GM12878 (cell line): Measurements from ENCODE around the gene CSK. TPM values are rescaled to one million over a fixed set of nuclear protein-coding genes. Genes with fewer than 3 reads are reported as not detected.

Experiments used
- ASH2L ChIP-seq: fragments of 300-600, 200-600 bp; sonication (generic); IDR thresholded peaks from 2 replicates; pipeline ENCODE4 v1.6.1; 2017; ENCODE audit warnings: low read depth, mild to moderate bottlenecking, borderline replicate concordance
- CHD2 ChIP-seq: IDR thresholded peaks from 2 replicates; pipeline ENCODE4 v1.6.1; 2011; ENCODE audit warnings: low read depth, low read length, improper control_type of control experiment, borderline replicate concordance
- JUNB ChIP-seq: IDR thresholded peaks from 2 replicates; pipeline ENCODE4 v1.6.1; 2016; ENCODE audit warnings: antibody characterized with exemption, mild to moderate bottlenecking
- KLF5 ChIP-seq: fragments of 450-650 bp; IDR thresholded peaks from 2 replicates; pipeline ENCODE4 v1.6.1; 2014; ENCODE audit warnings: mild to moderate bottlenecking; ENCODE audit not compliant: partially characterized antibody
- MEF2A ChIP-seq: IDR thresholded peaks from 2 replicates; pipeline ENCODE4 v1.6.1; 2011; ENCODE audit warnings: low read depth, mild to moderate bottlenecking, low read length, moderate library complexity; ENCODE audit not compliant: insufficient read depth
- MEF2B ChIP-seq: fragments of 450-650 bp; IDR thresholded peaks from 2 replicates; pipeline ENCODE4 v1.6.1; 2018; ENCODE audit warnings: mild to moderate bottlenecking, moderate library complexity; ENCODE audit not compliant: partially characterized antibody, poor library complexity, severe bottlenecking
- MLLT1 ChIP-seq: fragments of 450-650 bp; IDR thresholded peaks from 2 replicates; pipeline ENCODE4 v1.6.1; 2016; ENCODE audit warnings: mild to moderate bottlenecking
- MTA2 ChIP-seq: fragments of 450-650 bp; IDR thresholded peaks from 2 replicates; pipeline ENCODE4 v1.6.1; 2016; ENCODE audit warnings: low read depth, mild to moderate bottlenecking, moderate library complexity
- MYB ChIP-seq: fragments of 150-350 bp; IDR thresholded peaks from 2 replicates; pipeline ENCODE4 v1.6.1; 2014; ENCODE audit warnings: mild to moderate bottlenecking, low read depth, low read length, borderline replicate concordance
- MYC ChIP-seq: IDR thresholded peaks from 2 replicates; pipeline ENCODE4 v1.6.1; 2011; ENCODE audit warnings: mild to moderate bottlenecking, low read length, moderate library complexity, inconsistent platforms; ENCODE audit not compliant: insufficient read depth, insufficient replicate concordance, insufficient read length, severe bottlenecking
- NRF1 ChIP-seq: conservative IDR thresholded peaks from 2 replicates; pipeline ENCODE4 v1.6.1; 2011; ENCODE audit warnings: mild to moderate bottlenecking, low read depth, low read length, improper control_type of control experiment
- PML ChIP-seq: IDR thresholded peaks from 2 replicates; pipeline ENCODE4 v1.6.1; 2012; ENCODE audit warnings: low read length, inconsistent platforms
- RELB ChIP-seq: fragments of 450-650 bp; IDR thresholded peaks from 2 replicates; pipeline ENCODE4 v1.6.1; 2017; ENCODE audit warnings: low read depth, mild to moderate bottlenecking, moderate library complexity
- SIN3A ChIP-seq: IDR thresholded peaks from 2 replicates; pipeline ENCODE4 v1.6.1; 2012; ENCODE audit warnings: low read depth, low read length, improper control_type of control experiment
- SMARCA5 ChIP-seq: fragments of 450-650 bp; IDR thresholded peaks from 2 replicates; pipeline ENCODE4 v1.6.1; 2017; ENCODE audit warnings: mild to moderate bottlenecking
- SP1 ChIP-seq: IDR thresholded peaks from one replicate; pipeline ENCODE4 v1.6.1; 2011; ENCODE audit warnings: low read depth, low read length
- SRF ChIP-seq, 2 experiments: IDR thresholded peaks; 2 replicates each; pipeline ENCODE4 v1.6.1; 2011; ENCODE audit warnings: low read depth in 2 of 2, low read length in 2 of 2, mild to moderate bottlenecking in 1 of 2, moderate library complexity in 1 of 2
- TAF1 ChIP-seq: IDR thresholded peaks from 2 replicates; pipeline ENCODE4 v1.6.1; 2011; ENCODE audit warnings: mild to moderate bottlenecking, low read depth, low read length, borderline replicate concordance
- TCF3 ChIP-seq: IDR thresholded peaks from 2 replicates; pipeline ENCODE4 v1.6.1; 2012; ENCODE audit warnings: low read depth, mild to moderate bottlenecking, low read length, borderline replicate concordance; ENCODE audit not compliant: insufficient read depth
- YY1 ChIP-seq: IDR thresholded peaks from 2 replicates; pipeline ENCODE4 v1.6.1; 2011; ENCODE audit warnings: low read depth, mild to moderate bottlenecking, low read length
- ZNF217 ChIP-seq: fragments of 450-650 bp; IDR thresholded peaks from 2 replicates; pipeline ENCODE4 v1.6.1; 2017; ENCODE audit warnings: antibody characterized with exemption, mild to moderate bottlenecking
- ZNF384 ChIP-seq: IDR thresholded peaks from 2 replicates; pipeline ENCODE4 v1.6.1; 2012; ENCODE audit warnings: low read depth, mild to moderate bottlenecking, low read length, improper control_type of control experiment, borderline replicate concordance
- polyA plus RNA-seq, 11 experiments: library from polyadenylated mRNA; depleted of rRNA in 4 of 11; unstranded in 6 of 11; stranded (reverse) in 5 of 11; fragments of >200 nt; fragmentation: Nextera tagmentation in 4 of 11; fragmentation: Illumina TruSeq in 1 of 11; extraction: Ambion mirVana in 4 of 11; extraction: Trizol in 1 of 11; gene quantifications; 1 replicate in 1 of 11; 2 replicates in 10 of 11; pipeline versions ENCODE4 v1.2.1 to v1.2.3, GENCODE V29; 2011 to 2016; ENCODE audit warnings: inconsistent platforms in 2 of 11, missing spikeins in 2 of 11, low read depth in 1 of 11
- total RNA-seq, 4 experiments: library from RNA; depleted of rRNA in 3 of 4; stranded (reverse); fragments of >200 nt in 3 of 4; fragmentation: Illumina TruSeq in 1 of 4; extraction: Trizol in 1 of 4; gene quantifications; 2 replicates each; pipeline versions ENCODE4 v1.2.1 to v1.2.3, GENCODE V29; 2013 to 2021
- TF ChIP-seq, protein P1 (sequence below): fragments of 450-650 bp; IDR thresholded peaks from 2 replicates; pipeline ENCODE4 v1.6.1; 2016; ENCODE audit warnings: mild to moderate bottlenecking

Gene CSK
- total and polyA plus RNA-seq, 10 of the 15 experiments (the other 5 are each of a cell fraction or from before 2014, with no cell fraction given): 3.4 to 327 (median 75.8) TPM

- TF ChIP-seq MEF2A (peak; percentile 73; the same call in 1 of the 2 replicates), PML (no peak), MTA2 (peak; percentile 92), ZNF384 (0 out of 2 replicates have a peak, but pooled peaks have one; percentile 6), RELB (peak; percentile 94; the same call in 1 of the 2 replicates), SMARCA5 (peak; percentile 93), KLF5 (no peak), YY1 (peak; percentile 33; the same call in 1 of the 2 replicates), MLLT1 (peak; percentile 91), CHD2 (peak; percentile 71), SP1 (peak; percentile 80), ASH2L (peak; percentile 60; the same call in 1 of the 2 replicates), MYB (no peak), MYC (peak; percentile 67), TAF1 (peak; percentile 52; the same call in 1 of the 2 replicates), JUNB (peak; percentile 61), TCF3 (0 out of 2 replicates have a peak, but pooled peaks have one; percentile 20), NRF1 (no peak), SRF (IDR thresholded peaks at IDR 0.05; ENCODE audit: low read depth in 2 of 2, low read length in 2 of 2) (0 out of 4 replicates have a peak, but pooled peaks of 1 of the 2 experiments have one; percentile 34), SIN3A (peak; percentile 69), MEF2B (peak; percentile 99), ZNF217 (peak; percentile 91)
- TF ChIP-seq, protein P1, sequence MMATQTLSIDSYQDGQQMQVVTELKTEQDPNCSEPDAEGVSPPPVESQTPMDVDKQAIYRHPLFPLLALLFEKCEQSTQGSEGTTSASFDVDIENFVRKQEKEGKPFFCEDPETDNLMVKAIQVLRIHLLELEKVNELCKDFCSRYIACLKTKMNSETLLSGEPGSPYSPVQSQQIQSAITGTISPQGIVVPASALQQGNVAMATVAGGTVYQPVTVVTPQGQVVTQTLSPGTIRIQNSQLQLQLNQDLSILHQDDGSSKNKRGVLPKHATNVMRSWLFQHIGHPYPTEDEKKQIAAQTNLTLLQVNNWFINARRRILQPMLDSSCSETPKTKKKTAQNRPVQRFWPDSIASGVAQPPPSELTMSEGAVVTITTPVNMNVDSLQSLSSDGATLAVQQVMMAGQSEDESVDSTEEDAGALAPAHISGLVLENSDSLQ: peak; percentile 65
These were observed 5.6 kb downstream of the CSK start (continued) for GRCh38 chr15:74787251-74788041.
